Urinary bladder (tissue), 4 donors: ENCODE measurements around the gene IGHMBP2. TPM values are rescaled to one million over a fixed set of nuclear protein-coding genes. Genes with fewer than 3 reads are reported as not detected.
"Not testable (repeated sequence)": the region's sequence is repeated elsewhere in the genome, so short reads cannot be mapped to it uniquely, and the experiment has no call there.

Experiments
- DNase-seq: peaks from one replicate; pipeline ENCODE4 v3.0.0-alpha.2; 2015; ENCODE audit errors: extremely low spot score
- H3K27ac ChIP-seq: one replicate; pipeline ENCODE4 v1.5.1; 2013; ENCODE audit warnings: low read depth, mild to moderate bottlenecking, moderate library complexity
- H3K36me3 ChIP-seq: one replicate; pipeline ENCODE4 v1.6.1; 2013; ENCODE audit warnings: mild to moderate bottlenecking, moderate library complexity; ENCODE audit not compliant: insufficient read depth
- H3K4me1 ChIP-seq: one replicate; pipeline ENCODE4 v1.6.1; 2013; ENCODE audit warnings: mild to moderate bottlenecking, moderate library complexity; ENCODE audit not compliant: insufficient read depth
- H3K4me3 ChIP-seq: one replicate; pipeline ENCODE4 v1.5.1; 2013; ENCODE audit warnings: low read depth, low read length
- WGBS: extraction: QIAGEN DNeasy Blood & Tissue Kit; methylation state at CpG from one replicate; pipeline ENCODE4 v1.1.7; 2013; 5-methylcytosine and 5-hydroxymethylcytosine counted together
- polyA plus RNA-seq: library from polyadenylated mRNA; stranded (reverse); fragments of 200-250 nt; gene quantifications from one replicate; pipeline ENCODE4 v1.2.3, GENCODE V29; 2013
- total RNA-seq: library from RNA; depleted of rRNA; stranded (reverse); fragments of >200 nt; gene quantifications from one replicate; pipeline ENCODE4 v1.2.3, GENCODE V29; 2014
- donor health status: healthy with polysubstance abuse.
- donor health status: healthy.

IGHMBP2 gene
- total and polyA plus RNA-seq, 2 donors, result 9.1 to 15.3 TPM

DNA sequence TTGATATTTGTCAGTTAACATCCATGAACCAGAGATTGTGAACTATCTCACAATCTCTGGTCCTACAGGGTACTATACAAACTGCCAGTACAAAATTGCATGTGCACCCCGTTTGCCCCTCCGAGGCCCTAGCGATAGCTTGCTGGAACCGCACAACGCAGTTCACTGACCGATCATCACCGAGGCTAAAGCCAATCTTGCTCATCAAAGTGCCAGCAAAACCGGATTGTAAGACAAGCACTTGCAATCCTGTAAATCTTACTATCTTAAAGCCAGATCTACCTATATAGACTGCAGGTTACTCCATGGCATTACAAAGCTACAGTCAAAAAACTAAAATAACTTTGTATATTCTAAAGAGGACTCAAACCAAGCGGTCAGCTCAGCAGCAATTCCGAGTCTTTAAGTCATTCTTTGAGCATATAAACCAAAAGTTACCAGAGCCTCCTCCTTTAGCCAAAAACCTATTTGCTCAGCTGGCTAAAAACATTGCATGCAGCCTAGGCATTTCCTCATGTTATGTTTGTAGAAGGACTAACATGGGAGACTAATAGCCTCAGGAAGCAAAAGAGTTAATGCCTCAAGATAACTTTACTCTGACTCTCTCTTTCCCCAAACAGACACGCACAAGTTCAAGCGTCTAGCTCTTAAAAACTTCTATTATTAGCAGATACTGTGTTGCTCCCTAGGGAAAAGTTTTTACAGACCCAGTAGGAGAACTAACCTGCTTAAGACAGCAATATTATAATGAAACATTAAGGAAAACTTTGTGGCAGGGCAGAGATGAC lies 31.3 kb upstream of the IGHMBP2 start:
- Histone ChIP-seq H3K36me3 (no peaks in the 10 kb centered on the region), H3K4me1 (no peaks in the 10 kb centered on the region), H3K27ac (no peak overlapping the region), H3K4me3 (no peak overlapping the region)
- no peak for DNase-seq
- WGBS, result 70% methylated on average over 12 of the region's 12 CpGs

GRCh38 chr11:68878022-68878421 lies 25.7 kb upstream of the IGHMBP2 start:
- no peak for DNase-seq
- no peak overlapping the region for H3K4me3 ChIP-seq
- 84% methylated on average over 7 of the region's 7 CpGs for WGBS

DNA sequence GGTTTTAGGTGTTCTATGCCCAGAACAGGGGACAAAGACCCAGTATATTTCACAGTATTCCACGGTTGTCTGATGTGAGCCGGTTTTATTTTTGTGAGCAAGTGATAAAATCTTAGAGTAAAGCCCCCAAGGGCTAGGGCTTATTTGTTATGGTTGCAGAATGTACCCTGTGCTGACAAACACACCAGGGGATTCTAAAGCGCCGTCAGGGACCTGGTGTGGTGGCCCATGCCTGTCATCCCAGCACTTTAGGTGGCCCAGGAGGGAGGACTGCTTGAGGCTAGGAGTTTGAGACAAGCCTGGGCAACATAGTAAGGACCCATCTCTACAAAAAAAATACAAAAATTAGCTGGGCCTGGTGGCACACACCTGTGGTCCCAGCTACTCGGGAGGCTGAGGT lies 22.8 kb upstream of the IGHMBP2 start:
- Histone ChIP-seq H3K27ac (no peak overlapping the region), H3K4me3 (no peak overlapping the region), H3K4me1 (no peaks in the 10 kb centered on the region), H3K36me3 (no peaks in the 10 kb centered on the region)
- DNase-seq, result no peak
- 95% methylated on average over 5 of the region's 5 CpGs for WGBS

More at GRCh38 chr11:68878022-68878421, 25.7 kb upstream of the IGHMBP2 start:
- Histone ChIP-seq H3K27ac (no peak overlapping the region), H3K4me1 (no peaks in the 10 kb centered on the region), H3K36me3 (no peaks in the 10 kb centered on the region)

GRCh38 chr11:68881320-68881719 lies 22.4 kb upstream of the IGHMBP2 start:
- no peak for DNase-seq
- H3K36me3 ChIP-seq, result no peaks in the 10 kb centered on the region
- no peak overlapping the region for H3K27ac ChIP-seq
- WGBS, result 96% methylated on average over 2 of the region's 2 CpGs
- H3K4me1 ChIP-seq, result no peaks in the 10 kb centered on the region
- no peak overlapping the region for H3K4me3 ChIP-seq

DNA sequence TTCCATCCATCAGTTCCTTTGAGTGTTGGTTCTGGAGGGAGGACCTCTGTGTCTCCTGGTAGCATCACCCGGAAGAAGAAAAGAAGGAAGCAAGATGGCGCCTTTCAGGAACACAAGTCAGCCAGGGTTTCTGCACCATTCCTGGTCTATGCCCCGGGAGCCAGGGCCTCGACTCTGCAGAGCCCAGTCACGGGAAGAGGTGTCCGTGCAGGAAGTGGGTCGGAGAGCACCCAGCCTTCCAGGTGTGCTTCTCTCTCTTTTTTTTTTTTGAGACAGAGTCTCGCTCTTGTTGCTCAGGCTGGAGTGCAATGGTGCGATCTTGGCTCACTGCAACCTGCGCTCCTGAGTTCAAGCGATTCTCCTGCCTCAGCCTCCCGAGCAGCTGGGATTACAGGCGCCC lies 21.3 kb upstream of the IGHMBP2 start:
- Histone ChIP-seq H3K4me3 (no peak overlapping the region), H3K27ac (no peak overlapping the region), H3K36me3 (no peaks in the 10 kb centered on the region), H3K4me1 (no peaks in the 10 kb centered on the region)
- DNase-seq, result no peak
- 88% methylated on average over 13 of the region's 13 CpGs for WGBS

DNA sequence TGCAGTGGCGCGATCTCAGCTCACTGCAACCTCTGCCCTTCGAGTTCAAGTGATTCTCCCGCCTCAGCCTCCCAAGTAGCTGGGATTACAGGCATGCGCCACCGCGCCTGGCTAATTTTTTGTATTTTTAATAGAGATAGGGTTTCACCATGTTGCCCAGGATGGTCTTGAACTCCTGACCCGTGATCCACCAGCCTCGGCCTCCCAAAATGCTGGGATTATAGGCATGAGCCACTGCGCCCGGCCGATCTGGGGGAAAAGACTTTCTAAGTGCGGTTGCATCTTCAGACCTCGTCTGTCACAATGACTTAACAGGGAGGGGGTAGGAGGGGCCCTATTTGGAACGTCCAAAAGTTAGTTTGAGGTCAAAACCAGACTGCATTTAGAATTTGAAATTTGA lies 18.9 kb upstream of the IGHMBP2 start:
- H3K4me1 ChIP-seq, H3K27ac ChIP-seq, H3K4me3 ChIP-seq, H3K36me3 ChIP-seq, DNase-seq: not testable (repeated sequence)
- 91% methylated on average over 15 of the region's 15 CpGs for WGBS

GRCh38 chr11:68889948-68890446 lies 13.7 kb upstream of the IGHMBP2 start:
- no peak overlapping the region for H3K4me3 ChIP-seq
- 34% methylated on average over 18 of the region's 18 CpGs for WGBS
- DNase-seq, result no peak

DNA sequence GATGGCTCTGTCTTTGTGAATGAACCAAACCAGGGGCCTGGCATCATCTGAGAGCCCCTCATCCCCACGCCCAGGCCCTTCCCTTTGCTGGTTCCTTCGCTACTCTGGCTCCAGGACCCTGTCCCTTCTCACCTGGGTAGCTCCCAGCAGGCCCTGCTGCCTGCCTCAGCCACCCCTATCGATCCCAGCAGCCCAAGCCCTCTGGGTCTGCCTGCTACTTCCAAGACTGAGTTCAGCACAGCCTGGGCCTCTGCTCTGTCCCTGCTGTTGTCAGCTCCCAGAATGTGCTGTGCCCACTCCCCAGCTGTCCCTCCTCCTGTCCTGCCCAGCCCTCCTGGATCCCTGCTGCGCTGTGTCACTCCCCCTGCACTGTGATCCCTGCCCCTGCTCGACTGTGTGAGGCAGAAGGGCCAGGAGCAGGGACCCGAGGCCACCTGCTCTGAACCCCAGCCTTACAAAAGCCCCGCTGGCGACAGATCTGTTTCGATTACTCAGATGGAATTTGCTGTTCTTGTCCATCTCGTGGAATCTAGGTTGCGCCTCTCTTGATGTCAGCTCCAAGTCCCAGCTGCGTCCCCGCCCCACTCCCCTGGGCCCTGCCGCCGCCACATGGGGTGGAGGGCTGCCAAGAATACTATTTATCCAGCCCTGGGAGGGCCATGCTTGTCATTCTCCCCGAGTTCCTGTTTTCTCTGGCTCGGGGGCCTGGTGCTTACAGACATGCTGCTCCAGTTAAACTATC lies 13.0 kb upstream of the IGHMBP2 start:
- no peaks in the 10 kb centered on the region for H3K4me1 ChIP-seq
- no peak for DNase-seq
- peak overlapping the region; percentile 60 for H3K27ac ChIP-seq
- WGBS, result 48% methylated on average over 17 of the region's 17 CpGs
- H3K4me3 ChIP-seq, result no peak overlapping the region
- H3K36me3 ChIP-seq, result no peaks in the 10 kb centered on the region

More at GRCh38 chr11:68889948-68890446, 13.7 kb upstream of the IGHMBP2 start:
- H3K4me1 ChIP-seq, result no peaks in the 10 kb centered on the region
- H3K27ac ChIP-seq, result no peak overlapping the region
- H3K36me3 ChIP-seq, result no peaks in the 10 kb centered on the region

- no peak for DNase-seq
- no peaks in the 10 kb centered on the region for H3K36me3 ChIP-seq
- no peak overlapping the region for H3K27ac ChIP-seq
- no peak overlapping the region for H3K4me3 ChIP-seq
- no peaks in the 10 kb centered on the region for H3K4me1 ChIP-seq
- 68% methylated on average over 17 of the region's 17 CpGs for WGBS
Measured at GRCh38 chr11:68891351-68891948, 12.2 kb upstream of the IGHMBP2 start.

DNA sequence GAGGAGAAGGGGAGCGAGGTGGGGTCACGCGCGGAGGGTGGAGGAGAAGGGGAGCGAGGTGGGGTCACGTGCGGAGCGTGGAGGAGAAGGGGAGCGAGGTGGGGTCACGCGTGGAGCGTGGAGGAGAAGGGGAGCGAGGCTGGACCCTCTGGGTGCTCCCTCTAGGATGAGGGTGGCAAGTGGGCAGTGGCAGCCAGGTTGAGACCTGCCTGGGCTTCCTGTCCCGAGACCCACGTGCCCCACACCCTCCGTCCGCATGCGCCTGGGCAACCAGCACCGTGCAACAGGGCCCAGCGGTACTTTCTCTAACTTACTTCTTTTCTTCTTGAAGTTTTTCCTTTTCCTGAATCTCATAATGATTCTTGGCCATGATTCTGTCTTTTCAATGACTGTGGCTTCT lies 11.1 kb upstream of the IGHMBP2 start:
- peaks cover 2% of the 10 kb centered on the region for H3K36me3 ChIP-seq
- no peak overlapping the region for H3K27ac ChIP-seq
- no peak overlapping the region for H3K4me3 ChIP-seq
- 95% methylated on average over 20 of the region's 20 CpGs for WGBS
- H3K4me1 ChIP-seq, result no peaks in the 10 kb centered on the region
- no peak for DNase-seq

- H3K27ac ChIP-seq, result no peak overlapping the region
- no peaks in the 10 kb centered on the region for H3K4me1 ChIP-seq
- H3K36me3 ChIP-seq, result peaks cover 2% of the 10 kb centered on the region
- no peak overlapping the region for H3K4me3 ChIP-seq
- WGBS, result 85% methylated on average over 5 of the region's 5 CpGs
- DNase-seq, result no peak
Measured at GRCh38 chr11:68893282-68893681, 10.4 kb upstream of the IGHMBP2 start.

DNA sequence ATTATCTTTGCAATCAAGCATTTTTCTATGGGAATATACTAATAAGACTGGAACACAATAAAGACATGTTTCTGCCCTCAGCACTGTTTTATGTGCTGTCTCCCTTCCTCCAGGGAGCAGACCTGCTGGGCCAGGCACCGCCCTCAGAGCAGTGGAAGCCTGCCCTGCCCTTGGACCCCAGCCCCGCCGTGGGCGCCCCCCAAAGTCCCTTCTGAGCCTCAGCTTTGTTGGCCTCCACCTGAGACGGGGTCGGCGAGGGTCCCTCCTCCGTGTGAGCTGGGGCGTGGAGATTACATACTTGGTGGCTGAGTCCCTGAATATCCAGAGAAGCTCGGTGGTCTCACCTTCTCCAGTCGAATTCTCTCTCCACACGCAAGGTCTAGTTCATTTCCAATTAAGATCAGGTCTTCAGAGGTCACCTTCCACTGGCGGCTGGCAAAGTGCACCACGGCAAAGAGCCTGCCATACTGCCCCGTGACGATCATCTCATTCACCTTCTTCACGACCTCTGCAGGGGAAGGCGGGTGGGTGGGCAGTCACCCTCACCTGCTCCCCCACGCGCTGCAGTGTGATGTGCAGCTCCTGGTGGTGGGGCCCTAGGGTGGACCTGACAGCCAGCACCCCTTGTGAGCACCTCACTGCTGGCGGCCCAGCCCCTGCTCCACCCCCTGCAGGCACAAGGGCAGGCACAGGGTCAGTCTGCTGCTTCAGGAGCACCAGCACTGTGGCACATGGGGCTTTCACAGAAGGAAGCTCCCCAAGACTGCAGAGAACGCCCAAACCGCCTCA lies 7.3 kb upstream of the IGHMBP2 start:
- no peak for DNase-seq
- Histone ChIP-seq H3K4me1 (no peaks in the 10 kb centered on the region), H3K36me3 (peaks cover 2% of the 10 kb centered on the region), H3K27ac (no peak overlapping the region), H3K4me3 (no peak overlapping the region)
- WGBS, result 91% methylated on average over 23 of the region's 23 CpGs

DNA sequence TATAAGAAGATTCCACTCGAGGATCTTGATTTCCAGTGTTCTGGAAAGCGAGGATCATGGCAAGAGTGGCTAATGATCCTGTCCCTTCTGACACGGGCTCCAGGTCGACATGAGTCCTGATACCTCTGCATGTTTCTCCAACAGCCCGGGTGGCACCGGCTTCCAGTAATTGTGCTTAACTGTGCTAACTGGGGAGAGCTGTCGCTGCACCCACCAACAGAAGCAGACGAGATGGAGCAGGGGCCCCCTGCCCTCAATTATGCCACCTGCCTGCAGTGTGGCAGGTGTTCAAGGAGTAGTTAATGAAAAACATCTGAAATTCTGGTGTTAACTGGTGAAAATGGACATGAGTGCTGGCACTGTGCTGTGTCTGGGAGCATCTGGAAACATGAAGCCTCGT lies 6.2 kb upstream of the IGHMBP2 start:
- Histone ChIP-seq H3K4me1 (no peaks in the 10 kb centered on the region), H3K27ac (no peak overlapping the region), H3K4me3 (no peak overlapping the region), H3K36me3 (peaks cover 2% of the 10 kb centered on the region)
- no peak for DNase-seq
- 91% methylated on average over 9 of the region's 9 CpGs for WGBS
